Measurements from ENCODE around the gene SH2D2A.

SH2D2A gene

DNA sequence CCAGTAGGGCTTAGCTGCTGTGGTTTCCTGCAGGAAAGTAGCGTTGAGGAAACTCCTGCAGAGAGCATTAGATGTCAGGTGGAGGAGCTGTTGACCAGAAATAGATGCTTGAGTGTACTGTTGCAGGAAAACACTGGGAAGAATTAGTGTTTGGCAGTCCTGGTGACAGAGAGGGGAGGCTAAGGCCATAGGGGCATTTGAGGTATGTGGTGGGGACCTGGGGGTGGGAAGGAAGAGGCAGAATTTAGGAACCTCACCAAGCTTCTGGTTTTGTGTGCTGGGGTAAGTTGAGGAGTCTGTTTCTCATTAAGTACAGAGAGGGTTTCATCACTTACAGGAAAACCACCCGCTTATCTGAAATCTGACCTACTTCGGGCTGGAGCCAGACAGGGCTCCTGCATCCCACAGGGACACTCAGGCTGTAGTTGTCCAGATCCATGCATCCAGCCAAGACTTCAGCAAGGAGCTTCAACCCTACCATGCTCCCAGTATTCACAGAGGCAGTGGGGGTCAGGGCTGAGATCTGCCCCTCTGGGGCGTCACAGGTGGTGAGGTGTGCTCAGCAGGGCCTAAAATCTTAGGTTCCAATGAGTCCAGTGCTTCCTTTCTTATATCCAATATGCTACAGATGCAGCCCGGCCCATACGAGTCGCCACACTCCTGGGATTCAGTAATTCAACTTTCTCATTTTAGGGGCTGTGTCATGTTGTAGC lies 15.1 kb downstream of the SH2D2A start:
- peak; percentile 29 for DNase-seq

DNA sequence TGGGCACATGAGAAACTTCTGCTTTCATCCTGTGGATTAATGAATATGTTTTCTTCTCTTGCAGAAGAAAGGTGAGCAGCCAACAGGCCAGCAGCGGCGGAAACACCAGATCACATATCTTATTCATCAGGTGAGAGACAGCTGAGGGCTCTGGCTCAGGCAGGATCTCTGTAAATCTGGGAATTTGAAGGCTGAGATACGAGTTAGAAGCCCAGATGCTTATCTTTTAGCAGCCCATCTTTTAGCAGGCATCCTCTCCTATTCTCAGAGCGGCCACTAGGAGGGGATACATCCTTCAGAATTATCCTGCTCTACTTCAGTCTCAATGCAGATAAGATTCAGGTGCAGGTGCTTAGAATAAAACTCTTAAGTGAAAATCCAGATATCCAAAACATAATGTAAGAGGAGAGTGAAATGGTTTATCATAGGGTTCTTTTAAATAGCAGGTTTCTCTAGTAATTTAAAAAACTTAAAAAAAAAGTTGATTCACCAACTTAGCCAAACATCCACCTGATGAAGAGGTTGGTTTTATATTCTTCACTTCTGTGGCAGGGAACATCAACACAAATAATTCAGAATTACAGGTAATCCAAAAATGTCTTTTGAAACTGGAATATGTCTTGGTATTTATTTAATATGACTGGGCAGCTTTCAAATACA lies 19.3 kb downstream of the SH2D2A start:
- peak; percentile 64 for DNase-seq

DNA sequence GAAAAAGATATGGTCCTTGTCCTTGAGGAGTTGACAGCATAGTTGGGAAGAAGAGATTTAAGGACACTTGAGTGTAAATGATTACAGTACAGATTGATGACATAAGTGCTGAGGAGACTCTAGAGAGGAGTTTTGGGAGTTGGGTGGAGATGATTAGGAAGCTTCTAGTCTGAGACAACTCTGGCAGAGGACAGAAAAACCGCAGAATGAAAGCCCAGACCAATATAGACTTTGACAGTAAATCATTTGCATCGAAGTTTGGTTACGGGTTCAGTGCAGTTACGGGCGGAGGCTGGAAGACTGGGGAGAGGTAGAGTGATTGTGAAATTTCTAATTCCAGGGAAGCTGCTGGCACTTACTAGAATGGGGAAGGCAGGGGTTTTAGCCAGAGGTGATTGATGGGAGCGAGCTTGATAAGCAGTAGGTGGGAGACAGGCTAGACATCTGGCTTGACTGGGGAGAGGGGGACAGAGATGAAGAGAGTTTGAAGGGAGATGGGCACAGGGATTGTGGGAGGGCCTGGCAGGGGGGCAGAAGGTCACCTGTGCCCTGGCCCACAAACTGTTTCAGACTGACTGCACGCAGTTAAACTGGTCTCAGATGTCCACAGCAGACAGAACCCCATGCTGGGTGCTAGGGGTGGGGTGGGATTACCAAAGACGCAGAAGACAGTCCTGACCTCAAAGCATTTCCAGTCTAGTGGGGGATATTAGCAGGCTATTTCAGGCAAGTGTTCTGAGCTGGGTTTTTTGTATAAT lies 20.1 kb downstream of the SH2D2A start:
- no peak for DNase-seq

DNA sequence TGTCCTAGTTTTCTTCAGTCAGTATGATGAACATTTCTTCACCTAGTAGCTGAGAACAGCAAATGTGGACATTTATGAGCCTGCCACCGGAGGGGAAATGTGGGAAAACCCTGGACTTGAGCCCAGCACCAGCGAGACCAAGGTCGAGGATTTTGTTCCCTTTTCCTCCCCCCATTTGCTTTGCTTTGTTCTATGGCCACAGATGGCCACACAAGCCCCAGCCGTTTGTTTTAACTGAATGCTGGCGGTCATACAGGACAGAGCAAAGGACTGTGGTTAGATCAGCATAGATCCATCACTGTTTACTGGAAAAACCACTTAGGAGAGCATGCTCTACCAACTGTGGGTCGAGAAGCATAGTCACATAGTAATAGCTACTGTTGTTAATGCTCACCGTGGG lies 20.9 kb downstream of the SH2D2A start:
- DNase-seq = no peak

DNA sequence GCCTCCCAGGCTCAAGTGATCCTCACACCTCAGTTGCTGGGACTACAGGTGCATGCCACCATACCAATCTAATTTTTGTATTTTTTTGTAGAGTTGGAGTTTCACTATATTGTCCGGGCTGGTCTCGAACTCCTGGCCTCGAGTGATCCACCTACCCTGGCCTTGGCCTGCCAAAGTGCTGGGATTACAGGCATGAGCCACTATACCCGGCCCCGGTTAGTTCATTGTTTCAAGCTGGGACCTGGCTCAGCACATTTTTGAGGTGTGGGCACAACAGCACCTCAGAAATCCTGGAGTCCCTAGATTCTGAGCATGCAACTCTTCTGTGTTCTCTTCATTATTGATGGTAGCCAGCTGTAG lies 21.3 kb downstream of the SH2D2A start:
- DNase-seq = no peak

DNA sequence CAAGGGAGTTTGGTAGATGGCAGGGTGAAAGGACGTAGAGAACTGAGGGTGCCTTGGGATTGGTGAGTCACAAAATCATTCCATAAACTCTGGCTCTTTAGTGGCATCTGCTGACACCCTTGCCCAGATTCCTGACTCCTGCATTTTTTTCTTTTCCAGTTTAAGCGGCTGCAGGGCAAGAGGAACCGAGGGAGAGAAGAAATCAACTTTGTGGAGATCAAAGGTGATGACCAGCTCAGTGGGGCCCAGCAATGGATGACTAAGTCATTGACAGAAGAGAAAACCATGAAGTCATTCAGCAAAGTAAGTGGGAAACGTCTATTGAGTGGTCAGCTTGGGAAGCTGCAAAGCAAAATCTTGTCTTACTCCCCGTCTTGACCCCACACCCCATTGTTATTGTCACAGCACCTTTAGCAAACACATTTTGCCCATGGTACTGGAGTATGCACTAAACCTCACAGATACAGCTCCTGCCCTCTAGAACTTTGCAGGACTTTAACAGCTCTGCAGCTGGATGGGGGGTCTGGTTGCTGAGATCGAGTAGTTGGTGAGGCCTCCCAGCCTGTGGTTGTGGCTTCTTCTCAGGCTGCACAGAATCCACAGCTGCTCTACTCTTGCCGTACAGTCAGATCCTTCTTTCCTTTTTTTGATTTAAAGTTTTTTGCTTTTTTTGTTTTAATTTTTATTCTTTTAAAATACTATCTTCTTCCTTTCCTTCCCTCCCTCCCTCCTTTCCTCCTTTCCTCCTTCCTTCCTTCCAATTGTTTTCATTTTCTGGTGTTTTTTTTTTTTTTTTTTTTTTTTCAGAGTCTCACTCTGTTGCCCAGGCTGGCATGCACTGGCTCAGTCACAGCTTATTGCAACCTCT lies 21.9 kb downstream of the SH2D2A start:
- no peak for DNase-seq

DNA sequence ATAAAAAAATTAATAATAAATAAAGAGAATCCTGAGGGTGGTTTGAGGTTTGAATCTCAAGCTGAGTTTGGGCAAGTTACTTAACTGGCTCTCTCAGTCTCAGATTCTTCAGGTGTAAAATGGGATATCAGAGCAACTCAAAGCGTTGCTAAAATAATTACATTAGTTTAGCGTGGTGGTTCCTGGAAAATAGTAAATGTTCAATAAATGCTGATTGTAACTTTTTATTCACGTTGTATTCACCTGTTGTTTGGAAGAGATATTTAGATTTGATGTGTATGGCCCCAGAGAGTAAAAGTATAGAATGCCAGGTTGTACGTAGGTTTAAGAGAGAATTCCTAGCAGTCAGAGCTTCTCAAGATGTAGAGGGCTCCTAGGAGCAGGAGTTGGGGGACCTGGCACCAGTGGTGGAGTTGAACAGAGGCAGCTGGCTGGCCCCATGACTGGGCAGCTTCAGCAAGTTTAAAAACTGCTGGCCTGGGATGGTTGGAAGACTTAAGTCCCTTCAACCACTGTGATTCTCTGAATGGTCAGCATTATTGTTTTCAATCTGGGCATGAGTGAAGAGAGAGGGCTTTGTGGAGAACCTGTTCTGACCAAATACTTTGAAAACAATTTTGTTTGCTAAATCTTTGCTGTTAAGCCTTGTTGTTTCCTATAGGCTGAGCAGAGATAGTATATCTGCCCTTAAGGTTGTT lies 26.9 kb downstream of the SH2D2A start:
- no peak for DNase-seq

DNA sequence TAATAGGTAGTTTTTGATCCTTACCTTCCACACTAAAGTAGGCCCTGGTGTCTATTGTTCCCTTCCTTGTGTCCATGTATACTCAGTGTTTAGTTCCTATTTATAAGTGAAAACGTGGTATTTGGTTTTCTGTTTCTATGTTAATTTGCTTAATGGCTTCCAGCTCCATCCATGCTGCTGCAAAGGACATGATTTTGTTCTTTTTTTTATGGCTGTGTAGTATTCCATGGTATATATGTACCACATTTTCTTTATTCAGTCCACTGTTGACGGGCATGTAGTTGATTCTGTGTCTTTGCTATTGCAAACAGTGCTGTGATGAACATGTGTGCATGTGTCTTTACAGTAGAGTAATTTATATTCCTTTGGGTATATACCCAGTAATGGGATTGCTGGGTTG lies 28.5 kb downstream of the SH2D2A start:
- DNase-seq = no peak

DNA sequence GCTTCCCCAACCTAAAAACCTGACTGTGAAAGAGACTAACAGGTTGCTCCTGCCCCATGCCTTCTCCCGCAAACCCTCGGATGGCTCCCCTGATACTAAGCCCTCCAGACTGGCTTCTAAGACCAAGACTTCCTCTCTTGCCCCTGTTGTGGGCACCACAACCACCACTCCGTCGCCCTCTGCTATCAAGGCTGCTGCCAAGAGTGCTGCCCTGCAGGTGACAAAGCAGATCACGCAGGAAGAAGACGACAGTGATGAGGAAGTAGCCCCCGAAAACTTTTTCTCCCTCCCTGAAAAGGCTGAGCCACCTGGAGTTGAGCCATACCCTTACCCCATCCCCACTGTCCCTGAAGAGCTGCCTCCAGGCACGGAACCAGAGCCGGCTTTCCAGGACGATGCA lies 30.0 kb downstream of the SH2D2A start:
- DNase-seq = no peak

DNA sequence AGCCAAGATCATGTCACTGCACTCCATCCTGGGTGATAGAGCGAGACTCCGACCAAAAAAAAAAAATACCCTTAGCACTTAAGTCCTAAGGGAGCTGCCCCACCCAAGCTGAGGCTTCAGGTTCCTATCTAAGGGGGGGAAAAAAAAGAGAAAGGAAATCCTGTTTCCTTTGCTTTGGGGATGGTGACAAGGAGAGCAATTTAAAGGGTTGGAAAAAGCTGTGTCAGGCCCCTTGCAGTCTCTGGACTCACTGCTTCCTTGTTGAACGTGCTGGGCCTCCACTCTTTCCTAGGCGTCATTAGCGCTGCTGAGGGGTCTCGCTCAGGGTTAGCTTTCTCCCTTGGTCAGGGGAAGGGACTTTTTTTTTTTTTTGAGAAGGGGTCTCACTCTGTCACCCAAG lies 31.2 kb downstream of the SH2D2A start:
- no peak for DNase-seq

DNA sequence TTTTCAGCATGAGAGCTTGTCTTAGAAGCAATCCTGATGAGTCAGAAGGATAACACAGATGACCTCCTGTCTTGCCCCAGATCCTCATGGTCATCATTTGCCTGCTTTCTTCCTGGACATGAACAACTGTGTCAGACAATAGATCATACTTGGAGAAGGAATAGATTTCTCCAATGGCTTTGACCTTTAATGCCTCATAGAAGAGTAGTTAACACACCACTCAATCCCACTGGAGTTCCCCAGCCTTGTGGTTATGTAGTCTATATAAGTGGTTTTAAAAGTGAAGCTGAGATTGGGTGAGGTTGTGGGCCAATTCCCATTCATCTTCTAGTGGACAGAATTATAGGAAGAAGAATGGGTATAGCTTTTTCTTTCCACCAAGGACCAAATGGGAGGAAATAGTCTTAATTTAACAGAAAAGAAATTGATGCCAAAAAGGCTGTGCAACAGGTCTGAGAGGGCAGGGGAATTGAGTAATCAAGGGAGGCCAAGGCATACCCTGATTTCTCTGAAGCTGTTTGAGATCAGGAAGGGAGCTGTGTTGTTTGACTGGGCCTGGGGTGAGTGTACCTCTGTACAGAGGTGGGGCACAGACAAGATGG lies 35.0 kb downstream of the SH2D2A start:
- peak; percentile 59 for DNase-seq

DNA sequence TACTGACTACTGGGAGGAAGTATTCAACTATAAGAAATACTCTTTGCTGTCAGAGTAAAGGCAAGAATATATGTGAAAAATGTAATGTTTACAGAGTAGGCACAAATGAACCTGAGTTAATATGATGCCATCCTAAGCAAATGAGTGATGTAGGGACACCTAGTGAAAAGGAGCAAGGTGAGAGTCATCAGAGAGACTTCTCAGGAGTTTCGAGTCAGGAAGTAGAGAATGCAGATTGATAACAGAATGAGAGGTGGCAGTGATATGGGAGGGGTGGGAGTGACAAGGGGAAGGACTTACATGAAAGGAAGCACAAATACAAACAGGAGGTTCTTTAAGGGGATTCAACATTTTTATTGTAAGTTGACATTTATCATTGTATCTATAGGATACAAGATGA lies 39.1 kb downstream of the SH2D2A start:
- DNase-seq = no peak

DNA sequence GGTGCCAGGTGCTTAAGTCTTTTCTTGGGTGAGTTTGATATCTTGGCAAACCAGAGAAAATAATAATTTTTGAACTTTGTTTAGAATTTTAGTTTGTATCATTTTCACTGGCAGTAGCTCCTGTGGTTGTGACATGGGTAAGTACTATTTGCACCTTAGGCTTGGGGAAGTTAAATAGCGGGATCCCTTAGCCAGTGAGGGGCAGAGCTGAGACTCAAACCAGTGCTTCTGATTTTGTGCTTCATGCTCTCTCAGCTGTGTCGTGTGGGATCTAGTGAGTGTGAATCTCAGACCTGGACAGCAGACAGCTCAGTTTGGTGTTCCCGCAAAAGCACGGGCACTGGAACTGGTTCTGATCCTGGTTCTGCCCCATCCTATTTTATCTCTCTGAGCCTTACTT lies 39.7 kb downstream of the SH2D2A start:
- no peak for DNase-seq

DNA sequence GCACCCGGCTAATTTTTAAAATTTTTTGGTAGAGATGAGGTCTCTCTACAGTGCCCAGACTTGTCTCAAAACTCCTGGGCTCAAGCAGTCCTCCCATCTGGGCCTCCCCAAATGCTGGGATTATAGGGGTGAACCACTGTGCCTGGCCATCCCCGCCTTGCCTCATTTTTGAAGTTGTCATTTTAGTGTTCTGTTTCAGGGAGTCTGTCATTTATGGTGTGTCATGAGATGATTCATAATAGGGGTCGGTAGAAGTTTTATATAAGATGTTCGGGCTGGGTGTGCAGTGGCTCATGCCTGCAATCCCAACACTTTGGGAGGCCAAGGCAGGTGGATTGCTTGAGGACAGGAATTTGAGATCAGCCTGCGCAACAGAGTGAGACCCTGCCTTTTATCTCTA lies 40.8 kb downstream of the SH2D2A start:
- DNase-seq = no peak

DNA sequence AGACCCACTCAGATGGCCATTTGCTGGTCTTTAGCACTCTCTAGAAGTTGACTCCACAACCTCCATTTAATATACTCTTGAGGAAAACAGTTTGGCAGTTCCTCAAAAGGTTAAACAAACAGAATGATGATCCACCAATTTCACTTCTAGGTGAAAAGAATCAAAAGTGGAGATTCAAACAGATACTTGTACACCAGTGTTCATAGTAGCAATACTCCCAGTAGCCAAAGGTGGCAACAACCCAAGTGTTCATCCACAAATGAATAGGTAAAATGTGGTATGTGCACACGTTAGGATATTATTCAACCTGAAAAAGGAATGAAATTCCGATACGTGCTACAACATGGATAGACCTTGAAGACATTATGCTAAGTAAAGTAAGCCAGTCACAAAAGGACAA lies 43.0 kb downstream of the SH2D2A start:
- no peak for DNase-seq

DNA sequence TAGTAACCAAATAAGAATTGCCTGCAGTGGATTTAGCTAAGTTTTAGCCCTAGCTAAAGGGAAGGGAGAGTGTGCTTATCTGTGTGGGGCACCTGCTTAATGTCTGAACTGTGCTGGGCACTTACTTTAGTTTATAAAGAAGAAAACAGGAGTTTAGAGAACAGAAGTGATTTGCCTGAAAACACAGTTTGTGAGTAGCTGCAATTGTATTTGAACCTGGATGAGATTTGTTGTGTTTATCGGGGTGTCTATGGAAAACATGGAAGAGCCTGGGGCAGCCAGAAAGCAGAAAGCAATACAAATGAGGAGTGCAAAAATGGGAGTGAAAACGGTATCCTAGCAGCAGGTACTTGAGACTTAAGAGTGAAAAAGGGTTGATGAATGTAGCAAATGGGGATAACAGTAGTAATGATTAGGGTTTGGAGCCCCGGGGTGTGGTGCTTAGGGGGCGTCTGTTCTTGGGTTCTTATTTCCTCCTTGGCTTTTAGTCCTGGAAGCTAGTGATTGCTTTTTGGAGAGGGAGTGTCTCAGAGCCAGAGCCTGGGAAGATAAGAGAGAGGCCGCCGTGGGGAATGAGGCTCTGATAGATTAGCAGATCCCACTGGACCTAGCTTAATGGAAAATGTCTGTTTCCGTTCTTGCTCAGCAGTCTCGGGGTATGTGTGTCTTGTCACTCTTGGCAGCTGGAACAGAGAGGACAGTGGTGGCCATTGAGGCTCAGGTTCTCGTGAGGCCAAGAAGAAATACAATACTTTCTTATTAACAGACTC lies 43.7 kb downstream of the SH2D2A start:
- no peak for DNase-seq

DNA sequence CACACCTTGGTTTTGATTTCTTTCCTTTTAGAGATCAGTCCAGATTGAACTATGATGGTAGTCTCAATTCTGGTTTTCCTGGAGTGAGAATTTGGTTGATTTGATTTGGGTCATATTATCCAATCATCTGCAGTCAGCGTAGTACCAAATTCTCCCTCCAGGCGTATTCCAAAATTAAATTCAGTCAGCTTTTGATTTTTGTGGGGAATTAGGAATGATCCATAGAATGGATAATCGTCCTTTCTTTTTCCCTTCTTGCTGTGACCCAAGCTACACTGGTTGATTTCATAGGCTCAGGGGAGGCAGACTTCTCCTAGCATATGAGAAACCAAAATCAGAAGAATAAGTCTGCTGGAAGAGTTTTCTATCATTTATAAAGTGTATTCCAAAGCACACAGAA lies 44.4 kb downstream of the SH2D2A start:
- DNase-seq = no peak

DNA sequence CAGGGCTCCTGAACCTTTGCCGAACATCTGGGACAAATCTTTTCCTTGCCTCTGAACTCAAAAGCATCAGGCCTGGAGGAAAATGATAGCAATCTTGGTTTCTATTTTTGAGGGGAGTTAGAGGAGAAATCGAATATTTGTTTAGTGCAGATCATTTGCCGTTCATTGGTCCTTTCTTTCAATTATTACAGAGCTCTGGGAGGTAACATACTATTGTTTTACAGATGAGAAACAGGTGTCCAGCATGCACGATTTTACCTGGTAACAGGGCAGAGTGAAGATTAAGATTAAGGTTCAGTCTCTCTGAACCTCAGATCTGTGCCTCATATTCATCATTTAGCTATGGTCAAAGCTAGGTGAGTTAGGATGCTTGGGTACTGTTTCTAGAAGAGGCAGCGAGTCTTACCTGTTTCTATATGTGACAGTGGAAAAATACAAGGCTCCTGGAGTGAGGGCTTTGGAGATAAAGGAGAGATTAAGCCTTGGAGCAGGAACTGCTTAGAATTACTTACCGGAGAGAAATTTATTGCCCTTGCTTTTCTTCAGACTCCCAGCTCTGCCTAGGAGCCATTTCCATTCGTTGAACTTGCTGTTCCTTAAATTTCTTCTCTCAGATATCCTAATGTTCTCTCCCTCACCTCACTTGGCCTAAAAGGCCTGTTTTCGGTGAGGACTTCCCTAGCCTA lies 47.9 kb downstream of the SH2D2A start:
- no peak for DNase-seq

DNA sequence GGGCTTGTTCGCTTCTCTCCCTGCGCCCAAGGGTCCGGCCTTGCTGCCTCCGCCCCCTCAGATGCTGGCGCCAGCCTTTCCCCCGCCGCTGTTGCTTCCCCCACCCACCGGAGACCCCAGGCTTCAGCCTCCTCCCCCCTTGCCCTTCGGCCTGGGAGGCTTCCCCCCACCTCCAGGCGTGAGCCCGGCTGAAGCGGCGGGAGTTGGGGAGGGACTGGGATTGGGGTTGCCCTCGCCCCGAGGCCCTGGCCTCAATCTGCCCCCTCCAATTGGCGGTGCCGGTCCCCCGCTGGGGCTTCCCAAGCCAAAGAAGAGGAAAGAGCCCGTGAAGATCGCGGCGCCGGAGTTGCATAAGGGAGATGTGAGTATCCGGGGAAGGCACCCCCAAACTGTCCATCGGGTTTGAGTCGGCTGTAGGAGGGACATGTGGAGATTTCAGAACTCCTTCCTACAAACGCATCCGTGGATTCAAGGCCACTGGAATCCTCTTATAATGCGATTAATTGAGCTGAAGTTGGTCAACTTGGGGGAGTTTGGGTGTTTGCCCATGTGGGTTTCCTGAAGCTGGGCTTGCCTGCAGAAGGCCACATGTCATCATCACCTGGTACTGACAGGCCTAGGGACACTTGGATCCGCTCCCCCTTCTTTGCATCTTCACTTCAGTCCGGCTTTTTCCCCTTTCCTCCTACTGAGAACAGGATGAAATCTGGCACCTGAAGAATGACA lies 48.6 kb downstream of the SH2D2A start:
- DNase-seq = peak; percentile 20

All from HCEC 1CT (cell line).